GM18868 (cell line): ENCODE data around the gene ASIC4.
A peak's percentile ranks its signal among the peaks of the same experiment; 100 is the strongest.

ENCODE experiments used
- ATAC-seq: cut with Tn5 transposase; IDR thresholded peaks from one replicate; pipeline ENCODE4 v1.9.1; 2021; ENCODE audit warnings: mild to moderate bottlenecking, moderate library complexity; ENCODE audit not compliant: unreplicated experiment

ASIC4 gene

GRCh38 chr2:219512524-219513216 lies 1.6 kb upstream of the ASIC4 start:
- no peak for ATAC-seq

- no peak for ATAC-seq
Measured at GRCh38 chr2:219513787-219514186, 495 bp upstream of the ASIC4 start.

DNA sequence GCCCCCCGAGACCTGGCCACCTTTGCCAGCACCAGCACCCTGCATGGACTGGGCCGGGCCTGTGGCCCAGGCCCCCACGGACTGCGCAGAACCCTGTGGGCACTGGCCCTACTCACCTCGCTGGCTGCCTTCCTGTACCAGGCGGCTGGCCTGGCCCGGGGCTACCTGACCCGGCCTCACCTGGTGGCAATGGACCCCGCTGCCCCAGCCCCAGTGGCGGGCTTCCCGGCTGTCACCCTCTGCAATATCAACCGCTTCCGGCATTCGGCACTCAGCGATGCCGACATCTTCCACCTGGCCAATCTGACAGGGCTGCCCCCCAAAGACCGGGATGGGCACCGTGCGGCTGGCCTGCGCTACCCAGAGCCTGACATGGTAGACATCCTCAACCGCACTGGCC lies 554 bp downstream of the ASIC4 start:
- no peak for ATAC-seq

DNA sequence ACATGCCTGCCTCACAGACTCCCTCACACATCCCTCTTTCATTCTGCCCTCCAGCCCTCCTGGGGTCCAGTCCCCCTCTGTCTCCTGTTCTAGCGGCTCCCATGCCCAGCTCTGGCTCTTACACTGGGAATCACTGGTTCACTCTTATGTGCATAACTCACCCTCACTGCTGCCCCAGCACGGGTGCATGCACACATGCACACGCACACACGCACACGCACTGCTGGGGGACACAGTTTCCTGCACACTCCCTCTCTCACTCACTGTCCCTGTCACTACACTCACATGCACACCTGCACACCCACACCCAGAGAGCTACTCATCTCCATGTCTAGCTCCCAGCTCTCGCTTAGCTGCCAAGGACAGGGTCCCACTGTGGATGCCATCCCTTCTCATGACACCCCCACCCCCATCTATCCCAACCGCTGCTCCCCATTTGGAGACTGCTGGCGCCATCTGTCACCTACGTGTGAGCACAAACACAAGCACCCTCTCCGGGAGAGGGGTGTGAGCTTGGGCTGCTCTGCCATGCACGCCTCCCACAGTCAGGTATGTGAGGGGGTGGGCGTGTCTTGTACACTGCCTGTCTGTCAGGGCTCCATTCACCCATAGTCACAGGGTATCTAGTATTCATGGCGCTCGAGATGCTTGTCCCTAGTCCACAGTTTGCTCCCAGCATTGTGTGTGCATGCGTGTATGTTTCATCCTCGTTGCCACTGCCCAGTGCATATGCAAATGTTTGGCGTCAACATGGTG lies 1.8 kb downstream of the ASIC4 start:
- no peak for ATAC-seq

DNA sequence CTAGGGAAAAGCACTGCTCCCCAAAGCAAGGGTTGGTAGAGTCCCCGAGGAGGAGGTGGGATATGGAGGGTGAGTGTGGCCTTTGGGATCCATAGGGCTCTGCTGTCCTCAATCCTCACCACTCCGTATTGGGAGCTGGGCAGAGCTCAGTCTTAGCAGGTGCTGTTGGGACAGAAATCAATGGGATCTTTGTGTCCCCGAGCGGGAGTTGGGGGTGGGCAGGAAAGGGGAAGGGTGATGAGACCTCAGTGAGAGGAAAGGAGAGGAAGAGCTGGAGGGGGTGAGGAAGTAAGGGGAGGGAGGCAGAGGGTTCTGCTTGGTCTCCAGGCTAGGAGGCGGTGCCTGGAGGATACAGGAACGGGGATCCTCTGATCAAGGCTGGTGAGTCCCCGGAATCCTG lies 2.6 kb downstream of the ASIC4 start:
- no peak for ATAC-seq

DNA sequence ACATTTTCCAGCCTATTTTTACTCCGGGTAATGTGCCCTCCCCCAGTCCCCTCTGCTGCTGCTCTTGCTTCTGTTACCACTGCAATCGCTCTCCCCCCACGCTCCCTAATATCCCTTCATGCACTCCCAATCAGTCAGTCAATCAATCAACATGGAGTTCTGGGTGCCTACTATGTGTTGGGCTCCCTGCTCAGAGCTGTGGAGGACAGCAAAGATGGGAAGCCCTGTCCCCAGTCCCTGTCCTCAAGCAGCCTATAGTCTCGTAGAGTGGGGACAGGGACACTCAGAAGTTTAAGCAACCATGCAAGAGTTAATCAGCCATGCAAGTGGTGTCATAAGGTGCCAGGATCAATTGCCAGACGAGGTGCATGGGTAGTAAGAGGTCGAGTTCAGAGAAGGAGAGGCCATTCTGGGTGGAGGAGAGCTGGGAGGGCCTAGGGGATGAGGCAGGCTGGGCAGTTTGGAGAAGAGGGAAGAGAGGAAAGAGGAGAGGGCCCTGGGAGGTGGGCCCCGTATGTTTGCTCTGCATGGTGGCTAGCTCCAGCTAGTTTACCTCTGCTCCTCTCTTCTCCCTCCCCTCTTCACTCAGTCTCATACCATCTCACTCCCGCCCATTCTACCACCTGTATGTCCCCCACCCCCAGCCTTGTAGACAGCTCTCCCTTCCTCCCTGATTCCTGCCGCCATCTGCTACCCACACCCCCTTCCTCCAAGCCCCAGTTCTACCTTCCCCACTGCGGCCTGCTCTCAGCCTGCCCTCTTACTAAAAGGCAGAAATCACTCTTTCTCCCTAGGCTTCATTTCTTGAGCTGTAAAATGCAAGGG lies 3.9 kb downstream of the ASIC4 start:
- no peak for ATAC-seq

GRCh38 chr2:219519526-219519916 lies 5.2 kb downstream of the ASIC4 start:
- ATAC-seq, result no peak

DNA sequence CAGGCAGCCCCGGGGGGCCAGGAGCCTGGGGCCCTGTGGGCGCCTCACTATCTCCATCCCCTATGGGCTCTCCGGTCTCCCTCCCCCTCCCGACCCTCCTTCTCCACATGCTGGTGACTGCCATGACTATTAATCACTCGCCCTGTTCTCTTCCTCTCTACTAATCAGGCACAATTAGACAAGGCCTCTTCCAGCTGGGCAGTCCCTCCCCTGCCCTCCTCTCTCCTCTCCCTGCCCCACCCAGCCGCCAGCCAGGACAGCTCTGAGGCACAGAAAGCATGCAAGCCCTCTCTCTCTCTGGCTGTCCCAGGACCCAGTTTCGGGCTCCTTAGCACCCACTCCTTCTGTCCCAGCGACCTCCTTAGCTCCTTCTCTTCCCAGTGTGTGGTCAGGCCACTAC lies 5.8 kb downstream of the ASIC4 start:
- no peak for ATAC-seq

DNA sequence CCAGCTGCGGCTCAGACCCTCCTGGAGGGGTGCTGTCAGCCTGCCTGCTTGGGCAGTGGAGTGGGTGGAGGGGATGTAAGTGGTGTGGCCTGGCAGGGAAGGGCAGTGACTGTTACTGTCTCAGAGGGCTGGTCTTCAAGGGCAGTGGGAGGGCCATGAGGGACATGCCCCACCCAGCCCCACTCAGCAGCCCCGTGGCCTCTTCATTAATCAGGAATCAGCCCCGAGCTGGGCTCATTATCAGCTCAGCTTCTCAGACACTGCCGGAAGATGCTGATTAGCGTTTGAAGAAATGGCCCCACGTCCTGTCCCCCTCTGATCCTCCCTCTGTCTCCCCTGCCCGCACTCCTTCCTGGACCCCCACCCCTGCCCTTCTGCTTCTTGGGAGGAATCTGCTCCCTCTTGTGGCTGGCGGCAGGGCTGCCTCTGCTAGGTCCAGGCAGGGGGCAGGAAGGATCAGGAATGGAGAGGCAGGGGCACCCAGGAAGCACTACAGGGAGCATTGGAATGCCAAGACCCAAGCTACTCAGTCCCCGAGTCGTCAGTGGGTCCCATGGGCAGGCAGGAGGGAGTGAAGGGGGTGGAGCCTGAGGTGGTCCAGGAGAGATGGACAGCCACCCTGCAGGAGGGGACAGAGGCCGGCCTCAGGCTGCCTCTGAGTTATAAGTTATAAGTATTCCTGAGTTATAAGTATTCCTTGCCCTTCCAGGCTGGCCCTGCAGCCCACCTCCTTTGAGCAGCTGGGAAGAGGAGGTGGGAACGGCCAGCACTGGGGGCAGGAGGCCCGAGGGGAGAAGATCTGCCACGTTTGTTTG lies 7.0 kb downstream of the ASIC4 start:
- ATAC-seq, result no peak

- no peak for ATAC-seq
Measured at GRCh38 chr2:219522111-219523030, 8.1 kb downstream of the ASIC4 start.

DNA sequence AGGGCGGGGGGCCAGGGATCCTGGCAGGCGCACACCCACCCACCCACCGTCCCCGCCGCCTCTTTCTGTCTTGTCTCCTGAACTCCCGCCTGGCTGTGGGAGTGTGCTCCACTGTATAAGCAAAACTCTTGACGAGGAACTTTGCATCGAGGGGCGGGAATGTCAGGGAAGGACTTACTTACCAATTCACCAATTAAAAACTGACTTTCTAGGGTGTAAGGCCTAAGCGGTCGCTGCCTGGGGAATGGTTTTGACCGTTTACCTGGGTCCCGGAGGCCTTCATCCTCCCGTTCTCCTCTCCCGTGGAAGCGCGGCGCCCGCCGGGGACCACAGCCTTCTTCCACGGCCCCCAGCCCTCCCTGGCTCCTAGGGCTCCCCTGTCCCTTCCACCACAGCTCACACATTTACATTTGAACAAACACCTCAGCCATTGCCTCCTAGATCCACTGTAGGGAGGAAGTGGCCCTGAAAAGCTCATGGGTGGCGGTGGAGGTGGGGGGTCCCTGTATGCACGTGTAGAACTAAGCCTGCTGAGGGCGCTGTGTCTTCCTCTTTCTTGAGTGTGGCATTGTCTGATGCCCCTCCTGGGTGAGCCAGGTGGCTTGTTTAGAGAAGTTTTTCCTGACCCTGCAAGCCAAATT lies 8.9 kb downstream of the ASIC4 start:
- no peak for ATAC-seq

GRCh38 chr2:219524817-219525216 lies 10.5 kb downstream of the ASIC4 start:
- ATAC-seq, result no peak

DNA sequence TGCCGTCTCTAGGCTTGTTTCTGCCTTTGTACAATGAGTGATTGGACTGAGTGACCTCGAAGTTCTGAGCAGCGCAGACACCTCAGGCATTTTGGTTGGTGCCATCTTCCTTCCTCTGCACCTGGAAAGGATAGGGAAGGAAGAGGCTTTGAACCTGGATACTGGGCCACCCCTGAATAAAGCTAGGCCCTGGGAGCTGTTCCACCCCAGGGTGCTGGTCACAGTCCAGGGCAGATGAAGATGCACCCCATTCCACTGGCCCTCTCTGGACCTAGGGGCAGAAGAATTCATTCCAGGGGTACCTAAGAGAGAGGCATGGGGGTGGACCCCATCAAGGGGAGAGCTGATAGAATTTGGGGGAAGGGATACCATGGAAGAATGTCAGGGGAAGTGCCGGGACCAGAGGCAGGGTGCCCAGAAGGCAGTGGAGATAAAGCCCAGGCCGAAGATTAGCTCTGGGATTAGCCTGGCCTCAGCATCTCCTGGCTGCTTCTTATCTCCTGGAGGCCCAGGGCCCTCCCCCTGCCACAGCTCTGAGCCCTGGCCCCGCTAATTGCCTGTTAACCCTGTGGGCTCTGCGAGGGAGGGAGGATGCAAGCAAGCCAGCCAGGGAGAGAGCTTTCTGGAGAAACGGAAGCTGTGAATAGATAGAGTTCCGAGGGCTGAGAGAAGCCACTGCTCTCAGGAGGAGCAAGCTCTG lies 11.4 kb downstream of the ASIC4 start:
- ATAC-seq, result no peak

- no peak for ATAC-seq
Measured at GRCh38 chr2:219526320-219527075, 12.2 kb downstream of the ASIC4 start.

GRCh38 chr2:219527076-219527394 lies 12.8 kb downstream of the ASIC4 start:
- no peak for ATAC-seq

DNA sequence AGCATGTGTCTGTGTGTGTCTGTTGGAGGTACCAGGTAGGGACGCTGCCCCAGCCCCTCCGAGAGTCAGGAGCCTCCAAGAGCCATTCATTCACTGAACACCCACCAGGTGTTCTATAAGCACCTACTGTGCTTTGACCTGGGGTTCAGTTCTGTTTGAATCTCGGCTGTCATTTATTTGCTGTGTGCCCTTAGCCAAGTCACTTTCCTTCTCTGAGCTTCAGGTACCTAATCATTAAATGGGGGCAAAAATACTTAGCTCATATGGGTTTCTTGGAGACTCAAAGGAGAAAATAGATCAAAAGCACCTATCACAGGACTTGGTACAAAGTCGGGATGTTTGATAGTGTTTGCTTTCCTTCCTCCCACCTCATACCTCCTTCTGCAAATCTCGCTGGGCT lies 13.2 kb downstream of the ASIC4 start:
- no peak for ATAC-seq

DNA sequence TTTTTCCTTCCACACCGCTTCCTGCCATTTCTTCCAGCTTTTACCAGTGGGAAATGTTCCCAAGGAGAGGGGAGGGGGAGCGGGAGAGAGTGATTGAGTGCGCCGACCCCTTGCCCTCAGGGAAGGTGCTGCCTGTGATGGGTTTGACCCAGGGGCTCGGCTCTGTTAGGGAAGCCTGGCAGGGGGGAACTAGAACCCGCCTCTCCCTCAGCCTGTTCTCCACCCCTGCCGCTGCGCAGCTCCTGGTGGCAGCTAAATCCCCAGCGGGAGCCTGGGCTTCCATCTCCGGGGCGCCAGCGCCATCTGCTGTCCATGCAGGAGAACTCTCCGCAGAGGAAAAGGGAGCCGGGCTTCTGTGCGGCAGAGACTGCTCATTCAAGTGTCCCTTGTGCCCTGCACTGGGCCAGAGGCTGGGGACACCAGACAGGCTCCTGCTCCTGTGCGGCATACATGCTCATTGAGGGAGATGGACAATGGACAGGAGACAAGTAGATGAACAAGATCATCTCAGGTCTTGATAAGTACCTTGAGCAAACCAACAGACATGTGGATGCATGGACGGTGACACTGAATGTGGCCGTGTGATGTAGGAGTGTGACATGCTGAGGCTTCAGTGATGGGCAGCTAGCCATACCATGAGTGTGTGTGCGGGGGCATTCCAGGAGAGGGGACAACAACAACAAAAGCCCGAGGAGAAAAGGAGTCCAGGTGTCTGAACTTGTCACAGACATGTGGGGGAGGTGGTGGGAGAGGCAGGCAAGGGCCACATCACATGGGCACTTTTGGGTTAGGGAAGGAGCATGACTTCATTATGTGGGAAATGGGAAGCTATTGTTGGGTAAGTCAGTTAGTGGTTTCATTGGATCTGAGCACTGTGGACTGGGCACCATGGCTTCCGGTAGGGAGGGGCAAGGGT lies 16.0 kb downstream of the ASIC4 start:
- peak; percentile 90 for ATAC-seq
